GM12872 (cell line): ENCODE data around the gene NOTCH1.

Experiments used
- TF ChIP-seq, protein P1 (sequence below): IDR thresholded peaks from 3 replicates; pipeline ENCODE4 v1.5.1; 2011; ENCODE audit warnings: low read depth, mild to moderate bottlenecking, low read length, moderate library complexity; ENCODE audit not compliant: insufficient read depth

Gene NOTCH1

DNA sequence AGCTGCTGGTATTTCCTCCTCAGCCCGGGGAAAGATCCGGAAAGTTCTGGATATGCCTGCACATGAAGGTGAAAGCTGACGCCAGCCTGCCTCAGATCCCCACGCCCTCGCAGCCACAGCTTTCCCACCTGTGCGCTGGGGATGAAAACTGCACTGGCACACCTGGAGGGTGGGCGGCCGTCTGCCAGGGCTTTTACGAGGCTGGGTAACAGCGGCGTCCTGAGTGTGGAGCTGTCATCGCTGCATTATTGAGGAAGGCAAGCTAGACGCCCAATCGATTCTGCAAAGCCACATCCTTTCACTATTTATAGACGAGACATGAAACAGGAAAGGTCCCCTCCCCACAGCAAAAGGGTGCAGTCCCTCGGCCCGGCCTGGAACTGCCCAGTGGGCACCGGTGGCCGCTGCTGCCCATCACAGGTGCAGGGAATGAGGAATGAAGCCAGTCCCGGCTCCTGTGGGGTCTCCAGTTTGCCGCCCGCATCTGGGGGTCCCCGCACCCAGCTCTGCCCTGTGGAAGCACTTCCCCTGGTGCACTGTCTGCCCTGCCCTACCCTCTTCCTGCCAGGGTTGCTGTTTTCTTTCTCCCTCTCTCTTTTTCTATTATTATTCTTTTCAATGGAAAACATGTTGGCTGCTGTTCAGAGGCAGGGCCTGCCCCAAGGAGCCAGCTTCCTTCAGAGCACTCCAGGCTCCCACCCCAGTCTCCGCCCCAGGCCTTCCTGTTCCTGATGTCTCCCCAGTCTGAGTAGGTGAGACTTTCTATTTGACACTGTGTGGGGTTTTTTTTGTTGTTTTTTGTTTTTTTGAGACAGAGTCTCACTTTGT is 7.0 kb downstream of the NOTCH1 start:
- TF ChIP-seq, protein P1, sequence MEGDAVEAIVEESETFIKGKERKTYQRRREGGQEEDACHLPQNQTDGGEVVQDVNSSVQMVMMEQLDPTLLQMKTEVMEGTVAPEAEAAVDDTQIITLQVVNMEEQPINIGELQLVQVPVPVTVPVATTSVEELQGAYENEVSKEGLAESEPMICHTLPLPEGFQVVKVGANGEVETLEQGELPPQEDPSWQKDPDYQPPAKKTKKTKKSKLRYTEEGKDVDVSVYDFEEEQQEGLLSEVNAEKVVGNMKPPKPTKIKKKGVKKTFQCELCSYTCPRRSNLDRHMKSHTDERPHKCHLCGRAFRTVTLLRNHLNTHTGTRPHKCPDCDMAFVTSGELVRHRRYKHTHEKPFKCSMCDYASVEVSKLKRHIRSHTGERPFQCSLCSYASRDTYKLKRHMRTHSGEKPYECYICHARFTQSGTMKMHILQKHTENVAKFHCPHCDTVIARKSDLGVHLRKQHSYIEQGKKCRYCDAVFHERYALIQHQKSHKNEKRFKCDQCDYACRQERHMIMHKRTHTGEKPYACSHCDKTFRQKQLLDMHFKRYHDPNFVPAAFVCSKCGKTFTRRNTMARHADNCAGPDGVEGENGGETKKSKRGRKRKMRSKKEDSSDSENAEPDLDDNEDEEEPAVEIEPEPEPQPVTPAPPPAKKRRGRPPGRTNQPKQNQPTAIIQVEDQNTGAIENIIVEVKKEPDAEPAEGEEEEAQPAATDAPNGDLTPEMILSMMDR: no peak

DNA sequence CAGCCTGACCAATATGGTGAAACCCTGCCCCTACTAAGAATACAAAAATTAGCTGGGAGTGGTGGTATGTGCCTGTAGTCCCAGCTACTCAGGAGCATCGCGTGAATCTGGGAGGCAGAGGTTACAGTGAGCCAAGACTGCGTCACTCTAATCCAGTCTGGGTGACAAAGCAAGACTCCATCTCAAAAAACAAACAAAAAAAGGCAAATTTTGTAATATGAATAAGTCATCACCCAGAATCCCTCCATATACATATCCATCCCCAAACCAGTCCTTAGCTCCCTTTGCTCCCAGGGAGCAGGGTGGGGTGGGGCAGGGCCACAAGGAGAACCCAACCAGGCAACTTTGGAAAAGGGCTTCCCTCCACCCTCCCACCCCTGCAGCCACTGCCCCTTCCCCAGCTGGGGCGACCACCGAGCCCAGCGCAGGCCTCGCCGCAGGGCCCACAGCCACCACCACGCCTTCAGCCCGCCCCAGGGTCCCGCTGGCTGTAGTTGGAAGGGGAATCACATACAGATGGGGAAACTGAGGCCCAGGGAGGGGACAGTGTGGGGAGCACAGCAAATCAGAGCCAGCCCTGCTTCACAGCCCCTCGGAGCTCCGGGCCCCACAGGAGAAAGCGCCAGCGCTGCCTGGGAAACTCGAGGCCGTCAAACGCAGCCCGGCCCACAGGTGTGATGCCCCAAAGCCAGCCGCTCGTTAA is 7.8 kb downstream of the NOTCH1 start:
- TF ChIP-seq, protein P1: no peak

DNA sequence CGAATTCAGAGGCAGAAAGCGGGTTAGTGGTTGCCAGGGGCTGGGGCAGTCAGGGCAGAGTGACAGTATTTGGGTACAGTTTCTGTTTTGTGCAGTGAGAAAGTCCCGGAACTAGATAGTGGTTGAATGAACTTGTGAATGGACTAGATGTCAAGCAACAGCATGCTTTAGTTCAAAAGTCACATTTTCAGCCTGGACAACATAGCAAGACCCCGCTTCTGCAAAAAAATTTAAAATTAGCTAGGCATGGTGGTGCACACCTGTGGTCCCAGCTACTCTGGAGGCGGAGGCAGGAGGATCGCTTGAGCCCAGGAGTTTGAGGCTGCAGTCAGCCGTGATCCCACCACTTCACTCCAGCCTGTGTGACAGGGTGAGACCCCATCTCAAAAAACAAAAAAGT is 8.4 kb downstream of the NOTCH1 start:
- TF ChIP-seq, protein P1: no peak

DNA sequence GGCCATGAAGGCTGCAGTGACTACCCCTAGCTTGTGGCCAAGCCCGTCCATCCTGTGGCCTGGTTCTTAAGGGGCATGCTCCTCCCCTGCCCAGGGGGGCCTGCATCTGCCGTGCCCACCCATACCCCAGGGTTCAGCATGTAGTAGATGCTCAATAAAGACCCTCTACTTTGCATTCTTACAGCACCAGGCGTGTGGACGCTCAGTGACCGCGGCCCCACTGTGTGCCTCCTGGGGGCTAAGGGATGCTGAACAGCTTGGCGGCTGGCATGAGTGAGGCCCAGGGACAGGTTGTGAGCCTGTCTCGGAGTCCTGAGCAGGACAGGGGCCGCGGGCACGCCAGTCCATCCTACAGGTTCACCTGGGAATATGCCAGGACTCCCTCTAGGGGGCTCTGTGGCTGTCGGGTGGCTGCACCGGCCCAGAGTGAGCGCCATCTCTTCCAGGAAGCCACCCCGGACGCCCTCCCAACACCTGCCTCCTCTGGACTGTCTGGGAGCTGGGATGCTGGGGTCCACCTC is 9.1 kb downstream of the NOTCH1 start:
- TF ChIP-seq, protein P1: no peak; the same call in 2 of the 3 replicates

DNA sequence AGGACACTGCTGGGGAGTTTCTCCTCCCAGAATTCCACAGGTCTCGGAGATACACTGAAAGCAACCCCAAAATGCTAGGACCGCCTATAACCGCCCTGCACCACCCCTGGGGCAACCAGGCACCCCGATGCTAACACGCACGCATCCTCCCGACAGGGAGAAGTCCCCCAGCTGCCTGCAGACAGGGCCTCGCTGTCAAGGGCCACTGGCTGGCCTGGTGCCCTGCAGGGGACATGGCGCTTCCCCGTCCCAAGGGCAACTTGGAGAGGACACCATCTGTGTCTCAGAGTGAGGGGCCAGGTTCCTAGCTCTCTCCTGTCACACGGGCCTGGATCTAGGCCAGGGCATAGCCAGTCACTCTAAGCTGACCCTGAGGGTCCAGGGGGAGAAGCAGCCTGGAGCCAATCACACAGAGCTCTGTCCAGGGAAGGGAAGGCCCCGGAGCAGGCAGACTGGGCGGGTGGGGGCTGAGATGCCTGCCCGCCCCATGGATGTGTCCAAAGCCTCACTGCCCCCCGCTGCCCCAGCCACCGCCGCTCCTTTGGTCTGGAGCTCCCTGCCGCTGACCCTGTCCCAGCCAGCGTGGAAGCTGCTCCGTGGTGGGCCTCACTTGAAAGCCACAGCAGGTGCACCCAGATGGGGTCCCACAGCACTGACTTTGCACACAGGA is 9.7 kb downstream of the NOTCH1 start:
- TF ChIP-seq, protein P1: no peak

DNA sequence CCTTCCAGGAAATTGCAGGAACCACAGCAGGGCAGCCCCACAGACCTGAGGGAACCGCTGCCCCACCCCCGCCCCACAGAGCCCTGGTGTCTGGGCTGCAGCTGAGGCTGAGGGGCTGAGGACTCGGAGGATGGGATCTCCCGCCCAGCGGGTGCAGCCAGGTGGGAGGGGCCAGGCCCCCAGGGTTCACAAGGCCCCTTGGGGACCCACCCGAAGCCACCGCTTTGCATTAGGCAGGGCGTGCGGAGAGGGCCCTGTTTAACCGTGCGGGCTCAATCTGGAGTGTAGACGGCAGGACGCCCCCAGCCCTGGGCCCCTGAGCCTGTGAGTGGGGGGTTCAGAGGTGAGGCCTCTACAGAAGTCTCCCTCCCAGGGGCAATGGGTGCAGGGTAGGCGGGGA is 10.8 kb downstream of the NOTCH1 start:
- TF ChIP-seq, protein P1: no peak

DNA sequence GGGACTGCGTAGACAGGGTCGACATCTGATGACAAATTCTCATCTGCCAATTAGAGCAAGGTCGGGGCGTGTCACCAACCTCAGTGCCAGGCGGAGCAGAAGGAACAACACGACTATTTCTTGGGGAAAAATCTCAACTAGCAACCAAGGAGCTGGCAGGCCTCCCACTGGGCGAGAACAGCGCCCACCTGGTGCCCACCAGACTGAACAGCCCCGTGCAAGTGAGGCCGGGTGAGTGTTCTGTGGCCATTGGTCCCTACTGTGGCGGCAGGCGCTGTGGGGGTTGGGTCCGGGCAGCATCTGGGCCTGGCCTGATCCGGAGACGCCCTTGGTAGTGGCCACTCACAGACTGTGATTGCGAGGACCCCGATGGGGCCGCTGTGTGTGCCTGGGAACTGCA is 11.5 kb downstream of the NOTCH1 start:
- TF ChIP-seq, protein P1: no peak
